DOHH2 (cell line): ENCODE measurements around the gene ZNF594.

Experiments used
- CTCF ChIP-seq: fragments of 200-600 bp; sonication (generic); IDR thresholded peaks from one replicate; pipeline ENCODE4 v1.5.1; 2014; ENCODE audit warnings: antibody characterized with exemption, mild to moderate bottlenecking, low read depth, low read length; ENCODE audit not compliant: poor library complexity, severe bottlenecking
- EZH2phosphoT487 ChIP-seq: fragments of 200-600 bp; sonication (generic); IDR thresholded peaks from 2 replicates; pipeline ENCODE4 v1.6.1; 2017; ENCODE audit warnings: borderline replicate concordance, mild to moderate bottlenecking, antibody characterized with exemption, low read length, moderate library complexity, mixed read lengths

- no peak for TF ChIP-seq CTCF
- TF ChIP-seq EZH2phosphoT487 = no peak
Measured at GRCh38 chr17:5139458-5139732, 52.3 kb downstream of the ZNF594 start.
